Measurements from ENCODE around the gene MAPKAPK3.

GRCh38 chr3:50599716-50600118 is 17.2 kb upstream of the MAPKAPK3 start:
- TF ChIP-seq CTCF (IDR thresholded peaks at IDR 0.05) = no peak
- no peak for TF ChIP-seq POLR2A (IDR thresholded peaks at IDR 0.05)
- TF ChIP-seq EP300 (IDR thresholded peaks at IDR 0.05) = no peak

Measured in ovary (tissue), 3 donors.